ENCODE measurements around the gene UNC119.

- TF ChIP-seq CTCF (IDR thresholded peaks at IDR 0.05; ENCODE audit: low read depth, low read length) (no peak), EZH2phosphoT487 (IDR thresholded peaks at IDR 0.05; ENCODE audit: low read depth) (no peak)
Observed at GRCh38 chr17:28573521-28573920, 21.1 kb upstream of the UNC119 start.

Measured in OCI-LY3 (cell line).